GM12873 (cell line): ENCODE data around the gene NADSYN1.

Source experiments
- CTCF ChIP-seq: IDR thresholded peaks from 2 replicates; pipeline ENCODE4 v1.5.1; 2012; ENCODE audit warnings: low read depth, mild to moderate bottlenecking, moderate library complexity, low read length, control low read depth; ENCODE audit not compliant: insufficient read depth; ENCODE audit errors: missing control alignments

The NADSYN1 gene

GRCh38 chr11:71505001-71505400 is 52.0 kb downstream of the NADSYN1 start:
- TF ChIP-seq CTCF: no peak

GRCh38 chr11:71505781-71506180 is 52.8 kb downstream of the NADSYN1 start:
- TF ChIP-seq CTCF: no peak

GRCh38 chr11:71507102-71507501 is 54.1 kb downstream of the NADSYN1 start:
- no peak for TF ChIP-seq CTCF

- TF ChIP-seq CTCF: no peak
These were observed 65.8 kb downstream of the NADSYN1 start for GRCh38 chr11:71518506-71519471.

- no peak for TF ChIP-seq CTCF
These were observed 66.5 kb downstream of the NADSYN1 start for GRCh38 chr11:71519546-71519945.

DNA sequence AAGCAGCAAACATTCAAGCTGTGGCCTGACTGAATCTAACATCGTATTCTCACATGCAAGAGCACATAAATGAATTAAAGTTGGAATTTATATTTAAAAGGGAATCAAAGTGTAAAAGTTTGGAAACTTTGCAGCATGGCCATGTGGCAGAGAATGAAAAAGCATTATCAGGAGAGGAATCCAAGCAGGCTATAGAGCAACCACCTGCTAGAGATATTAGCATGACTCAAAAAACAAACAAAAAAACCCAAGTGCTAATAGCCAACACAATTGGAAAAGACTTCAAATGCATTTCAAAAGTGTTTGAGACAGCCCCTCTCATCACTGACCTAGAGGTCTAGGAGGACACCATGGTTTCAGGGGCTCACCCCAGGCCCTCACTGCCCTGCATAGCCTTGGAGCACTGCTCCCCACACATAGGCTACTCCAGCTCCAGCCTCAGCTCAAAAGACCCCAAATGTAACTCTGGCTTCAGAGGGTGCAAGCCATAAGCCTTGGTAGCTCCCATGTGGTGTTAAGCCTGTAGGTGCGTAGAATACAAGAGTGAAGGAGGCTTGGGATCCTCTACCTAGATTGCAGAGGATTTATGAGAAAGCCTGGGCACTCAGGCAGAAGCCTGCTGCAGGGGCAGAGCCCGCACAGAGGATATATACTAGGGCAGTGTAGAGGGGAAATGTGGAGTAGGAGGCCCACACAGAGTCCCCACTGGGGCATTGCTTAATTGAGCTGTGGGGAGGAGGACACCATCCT is 72.4 kb downstream of the NADSYN1 start:
- no peak for TF ChIP-seq CTCF

DNA sequence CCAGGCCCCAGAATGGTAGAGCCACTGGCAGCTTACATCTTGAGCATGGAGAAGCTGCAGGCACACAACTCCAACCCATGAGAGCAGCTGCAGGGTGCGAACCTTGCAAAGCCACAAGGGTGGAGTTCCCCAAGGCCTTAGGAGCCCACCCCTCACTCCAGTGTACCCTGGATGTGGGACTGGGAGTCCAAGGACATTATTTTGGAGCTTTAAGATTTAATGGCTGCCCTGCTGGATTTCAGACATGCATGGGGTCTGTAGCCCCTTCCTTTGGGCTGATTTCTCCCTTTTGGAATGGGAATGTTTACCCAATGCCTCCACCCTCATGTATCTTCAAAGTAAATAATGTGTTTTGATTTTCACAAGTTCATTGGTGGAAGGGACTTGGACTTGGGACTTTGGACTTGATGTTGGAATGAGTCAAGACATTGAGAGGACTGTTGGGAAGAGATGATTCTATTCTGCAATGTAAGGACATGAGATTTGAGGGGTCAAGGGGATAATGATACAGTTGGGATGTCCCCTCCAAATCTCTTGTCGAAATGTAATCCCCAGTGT is 73.0 kb downstream of the NADSYN1 start:
- no peak for TF ChIP-seq CTCF
